Caco-2 (cell line): ENCODE data around the gene APMAP. TPM values are rescaled to one million over a fixed set of nuclear protein-coding genes. Genes with fewer than 3 reads are reported as not detected.

ENCODE experiments used
- BruUV-seq: library from RNA; stranded (reverse); fragments of 400-500 nt; replicated peaks from 2 replicates; lab custom pipeline; 2021; lab: Mats Ljungman, UMichigan
- CTCF ChIA-PET: fragments of 300-600 bp; sonication (Branson Sonifier 250); formaldehyde crosslinking; loops from one replicate; lab custom pipeline; 2022; ENCODE audit warnings: antibody characterized with exemption; lab: Charles Lee
- POLR2A ChIA-PET: fragments of 300-600 bp; sonication (Branson Sonifier 250); formaldehyde crosslinking; loops from one replicate; lab custom pipeline; 2022; ENCODE audit warnings: antibody characterized with exemption; lab: Charles Lee
- DNase-seq, 2 experiments: peaks; one replicate each; pipeline versions ENCODE4 v3.0.0 to v3.0.0-alpha.2; 2020 to 2022
- H3K27me3 ChIP-seq: replicated peaks from 2 replicates; pipeline ENCODE4 v1.6.0; 2011; ENCODE audit warnings: low read length; ENCODE audit not compliant: control insufficient read depth, insufficient read depth
- H3K36me3 ChIP-seq: 2 replicates; pipeline ENCODE4 v1.5.1; 2011; ENCODE audit warnings: low read length; ENCODE audit not compliant: control insufficient read depth, insufficient read depth
- H3K4me1 ChIP-seq: fragments of 250-450 bp; sonication (Bioruptor Pico); 2 replicates; pipeline ENCODE4 v1.5.1; 2020; ENCODE audit warnings: mild to moderate bottlenecking
- H3K4me3 ChIP-seq: 2 replicates; pipeline ENCODE4 v1.5.1; 2011; ENCODE audit warnings: low read depth, mild to moderate bottlenecking, control low read depth, low read length
- H3K9me3 ChIP-seq: fragments of 250-450 bp; sonication (Bioruptor Pico); 2 replicates; pipeline ENCODE4 v1.5.1; 2020; ENCODE audit warnings: mild to moderate bottlenecking, moderate library complexity
- H3K27ac Mint-ChIP-seq: one replicate; pipeline ENCODE4 v1.8.0; 2022; ENCODE audit warnings: mixed read lengths; ENCODE audit not compliant: unreplicated experiment
- H3K27me3 Mint-ChIP-seq: one replicate; pipeline ENCODE4 v1.8.0; 2022; ENCODE audit warnings: mixed read lengths; ENCODE audit not compliant: insufficient read depth, unreplicated experiment
- H3K36me3 Mint-ChIP-seq: one replicate; pipeline ENCODE4 v1.8.0; 2022; ENCODE audit warnings: mild to moderate bottlenecking, mixed read lengths; ENCODE audit not compliant: insufficient read depth, unreplicated experiment
- H3K4me1 Mint-ChIP-seq: one replicate; pipeline ENCODE4 v1.8.0; 2022; ENCODE audit warnings: low read depth, mixed read lengths; ENCODE audit not compliant: unreplicated experiment
- H3K4me3 Mint-ChIP-seq: one replicate; pipeline ENCODE4 v1.8.0; 2022; ENCODE audit warnings: mild to moderate bottlenecking, moderate library complexity, mixed read lengths; ENCODE audit not compliant: unreplicated experiment
- H3K9me3 Mint-ChIP-seq: one replicate; pipeline ENCODE4 v1.8.0; 2022; ENCODE audit warnings: mixed read lengths; ENCODE audit not compliant: unreplicated experiment
- intact Hi-C: fragments of 100-400 bp; cut with micrococcal nuclease; formaldehyde crosslinking; loops from one replicate; pipeline ENCODE4 v1.10.0; 2022; ENCODE audit not compliant: unreplicated experiment
- total RNA-seq: library from RNA; stranded (reverse); gene quantifications from 2 replicates; pipeline ENCODE4 v1.2.3, GENCODE V29; 2022
- TF ChIP-seq, protein P1 (sequence below), 2 experiments: fragments of 200-600 bp in 1 of 2; IDR thresholded peaks; 1 replicate in 1 of 2; 2 replicates in 1 of 2; pipeline versions ENCODE4 v1.5.1 to v1.8.0; 2011 to 2022; ENCODE audit warnings: antibody characterized with exemption in 1 of 2, control low read depth in 1 of 2, inconsistent platforms in 1 of 2, low read depth in 1 of 2, low read length in 1 of 2, mild to moderate bottlenecking in 1 of 2, moderate library complexity in 1 of 2; ENCODE audit not compliant: insufficient read depth in 1 of 2, severe bottlenecking in 1 of 2, unreplicated experiment in 1 of 2

APMAP gene
- total RNA-seq, 1 experiment from 2014 or later = 138 TPM

GRCh38 chr20:25000268-25000801, 7.8 kb upstream of the APMAP start:
- Mint-ChIP-seq H3K27me3 (no peaks in the 10 kb centered on the region), H3K4me3 (no peak overlapping the region), H3K36me3 (peaks cover 7% of the 10 kb centered on the region), H3K27ac (no peak overlapping the region), H3K9me3 (peaks cover 14% of the 10 kb centered on the region), H3K4me1 (no peaks in the 10 kb centered on the region)
- intact Hi-C loops = no loop called here
- TF ChIP-seq, protein P1, sequence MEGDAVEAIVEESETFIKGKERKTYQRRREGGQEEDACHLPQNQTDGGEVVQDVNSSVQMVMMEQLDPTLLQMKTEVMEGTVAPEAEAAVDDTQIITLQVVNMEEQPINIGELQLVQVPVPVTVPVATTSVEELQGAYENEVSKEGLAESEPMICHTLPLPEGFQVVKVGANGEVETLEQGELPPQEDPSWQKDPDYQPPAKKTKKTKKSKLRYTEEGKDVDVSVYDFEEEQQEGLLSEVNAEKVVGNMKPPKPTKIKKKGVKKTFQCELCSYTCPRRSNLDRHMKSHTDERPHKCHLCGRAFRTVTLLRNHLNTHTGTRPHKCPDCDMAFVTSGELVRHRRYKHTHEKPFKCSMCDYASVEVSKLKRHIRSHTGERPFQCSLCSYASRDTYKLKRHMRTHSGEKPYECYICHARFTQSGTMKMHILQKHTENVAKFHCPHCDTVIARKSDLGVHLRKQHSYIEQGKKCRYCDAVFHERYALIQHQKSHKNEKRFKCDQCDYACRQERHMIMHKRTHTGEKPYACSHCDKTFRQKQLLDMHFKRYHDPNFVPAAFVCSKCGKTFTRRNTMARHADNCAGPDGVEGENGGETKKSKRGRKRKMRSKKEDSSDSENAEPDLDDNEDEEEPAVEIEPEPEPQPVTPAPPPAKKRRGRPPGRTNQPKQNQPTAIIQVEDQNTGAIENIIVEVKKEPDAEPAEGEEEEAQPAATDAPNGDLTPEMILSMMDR (IDR thresholded peaks at IDR 0.05; ENCODE audit: insufficient read depth in 1 of 2, low read depth in 1 of 2, low read length in 1 of 2, severe bottlenecking in 1 of 2, unreplicated experiment in 1 of 2) = no peak
- POLR2A ChIA-PET = no interaction called here
- CTCF ChIA-PET = no interaction called here
- BruUV-seq = no TSS peak
- H3K9me3 ChIP-seq = no peaks in the 10 kb centered on the region
- H3K36me3 ChIP-seq = no peaks in the 10 kb centered on the region
- no peaks in the 10 kb centered on the region for H3K27me3 ChIP-seq
- no peaks in the 10 kb centered on the region for H3K4me1 ChIP-seq
- no peak overlapping the region for H3K4me3 ChIP-seq
- peak; percentile 38 to 58 for DNase-seq

GRCh38 chr20:24999568-24999967, 7.0 kb upstream of the APMAP start:
- Histone ChIP-seq H3K4me3 (no peak overlapping the region), H3K27me3 (no peaks in the 10 kb centered on the region), H3K9me3 (no peaks in the 10 kb centered on the region), H3K36me3 (no peaks in the 10 kb centered on the region), H3K4me1 (peaks cover 7% of the 10 kb centered on the region)
- BruUV-seq = no TSS peak
- TF ChIP-seq, protein P1 (IDR thresholded peaks at IDR 0.05; ENCODE audit: insufficient read depth in 1 of 2, low read depth in 1 of 2, low read length in 1 of 2, severe bottlenecking in 1 of 2, unreplicated experiment in 1 of 2) = no peak
- intact Hi-C loops = loop anchor here (10.0 kb wide), 1 partner anchor 405 kb away; the partner anchor contains the start of gene GINS1
- H3K36me3 Mint-ChIP-seq = peaks cover 7% of the 10 kb centered on the region
- no peak overlapping the region for H3K4me3 Mint-ChIP-seq
- no peak for DNase-seq
- H3K9me3 Mint-ChIP-seq = peaks cover 14% of the 10 kb centered on the region
- H3K27ac Mint-ChIP-seq = no peak overlapping the region
- ChIA-PET CTCF (interaction anchor here (1.4 to 2.1 kb wide), 2 partner anchors 66 to 69 kb away, joined by 3 to 9 read pairs; no protein-coding TSS in a partner anchor), POLR2A (no interaction called here)
- no peaks in the 10 kb centered on the region for H3K27me3 Mint-ChIP-seq
- peaks cover 6% of the 10 kb centered on the region for H3K4me1 Mint-ChIP-seq

DNA sequence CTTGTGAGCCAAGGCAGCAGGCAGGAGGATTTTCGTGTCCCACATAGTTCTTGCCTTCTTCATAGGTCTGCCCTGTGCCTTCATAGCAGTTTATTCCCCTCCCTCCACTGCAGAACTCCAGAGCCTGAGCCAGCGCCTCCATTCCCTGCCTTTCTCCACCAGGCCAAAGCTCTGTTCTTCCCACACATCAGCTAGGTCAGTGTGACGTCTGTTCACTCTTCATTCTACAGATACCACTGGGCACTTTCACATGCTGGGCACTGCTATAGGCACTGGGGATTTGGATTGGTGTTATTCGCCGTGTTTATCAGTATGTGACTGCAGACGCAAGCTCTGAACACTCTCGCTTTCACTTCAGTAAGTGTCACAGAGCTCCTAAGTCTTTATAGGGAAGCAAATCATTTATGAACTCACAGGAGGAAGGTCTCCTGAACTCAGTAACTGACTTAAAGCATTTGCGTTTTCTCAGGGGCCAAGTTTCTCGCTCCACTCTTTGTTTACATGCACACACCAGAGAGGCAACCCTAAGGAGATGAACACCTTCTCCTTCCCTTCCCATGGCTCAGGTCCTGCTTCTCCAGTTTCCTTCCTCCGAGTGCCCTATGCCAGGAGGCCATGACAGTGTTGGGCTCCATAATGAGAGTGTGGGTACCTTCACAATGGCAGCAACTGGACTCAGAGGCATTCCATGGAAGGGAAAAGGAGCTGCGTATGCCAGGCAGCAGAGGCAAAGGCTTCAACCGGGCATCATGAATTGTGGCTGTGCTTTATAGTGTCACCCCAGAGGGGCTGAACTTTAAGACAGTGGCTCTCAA, 6.3 kb upstream of the APMAP start:
- Mint-ChIP-seq H3K27ac (no peak overlapping the region), H3K36me3 (peaks cover 7% of the 10 kb centered on the region), H3K9me3 (peaks cover 14% of the 10 kb centered on the region), H3K4me1 (peaks cover 12% of the 10 kb centered on the region), H3K27me3 (no peaks in the 10 kb centered on the region), H3K4me3 (no peak overlapping the region)
- DNase-seq = no peak
- no peaks in the 10 kb centered on the region for H3K9me3 ChIP-seq
- ChIA-PET POLR2A (no interaction called here), CTCF (interaction anchor here (1.4 to 2.1 kb wide), 2 partner anchors 67 to 68 kb away, joined by 3 to 9 read pairs; no protein-coding TSS in a partner anchor)
- BruUV-seq = no TSS peak
- no peaks in the 10 kb centered on the region for H3K36me3 ChIP-seq
- TF ChIP-seq, protein P1 (IDR thresholded peaks at IDR 0.05; ENCODE audit: insufficient read depth in 1 of 2, low read depth in 1 of 2, low read length in 1 of 2, severe bottlenecking in 1 of 2, unreplicated experiment in 1 of 2) = no peak
- H3K4me1 ChIP-seq = peaks cover 15% of the 10 kb centered on the region
- H3K27me3 ChIP-seq = no peaks in the 10 kb centered on the region
- no peak overlapping the region for H3K4me3 ChIP-seq
- intact Hi-C loops = loop anchor here (10.0 kb wide), 1 partner anchor 406 kb away; the partner anchor contains the start of gene GINS1
